GM19438 (cell line): ENCODE data around the gene PTPRG.
A peak's percentile ranks its signal among the peaks of the same experiment; 100 is the strongest.

ENCODE experiments used
- ATAC-seq: cut with Tn5 transposase; IDR thresholded peaks from one replicate; pipeline ENCODE4 v1.9.1; 2021; ENCODE audit warnings: low read depth; ENCODE audit not compliant: unreplicated experiment

PTPRG gene

GRCh38 chr3:62266668-62267283 lies 705.4 kb downstream of the PTPRG start:
- ATAC-seq = no peak

- no peak for ATAC-seq
Observed at GRCh38 chr3:62276658-62277180, 715.3 kb downstream of the PTPRG start.

DNA sequence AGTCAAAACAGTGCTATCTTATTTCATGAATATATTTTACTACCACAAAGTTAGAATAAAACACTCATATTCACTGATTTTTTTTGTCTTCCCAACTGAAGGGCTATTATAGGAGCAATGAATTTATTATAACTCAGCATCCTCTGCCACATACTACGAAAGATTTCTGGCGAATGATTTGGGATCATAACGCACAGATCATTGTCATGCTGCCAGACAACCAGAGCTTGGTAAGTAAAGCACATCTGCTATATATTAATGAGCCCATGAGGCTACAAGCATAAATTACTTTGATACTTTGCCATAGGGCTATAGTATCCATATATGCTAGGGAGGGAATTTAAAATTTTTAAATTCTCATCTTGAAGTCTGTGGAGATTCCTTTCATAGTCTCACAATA lies 716.1 kb downstream of the PTPRG start:
- ATAC-seq = no peak

- ATAC-seq = no peak
Observed at GRCh38 chr3:62277986-62278385, 716.6 kb downstream of the PTPRG start.

DNA sequence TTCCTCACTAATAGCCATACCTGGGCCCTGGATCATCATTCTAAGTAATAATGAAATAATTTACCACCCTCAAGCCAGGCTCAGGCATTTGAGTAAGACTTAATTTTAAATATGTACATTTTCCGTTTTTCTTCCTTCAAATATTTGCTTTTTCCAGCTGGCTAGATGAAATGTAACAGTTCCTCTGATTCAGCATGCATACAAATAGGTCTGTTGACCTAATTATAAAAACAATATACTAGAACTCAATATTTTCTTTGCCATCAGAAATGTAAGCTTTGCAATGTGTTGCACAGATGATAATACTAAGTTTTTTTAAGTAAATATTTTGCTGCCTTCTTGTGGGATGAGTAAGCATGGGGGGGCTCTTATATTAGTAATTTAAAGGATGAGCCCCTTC lies 720.4 kb downstream of the PTPRG start:
- ATAC-seq = no peak

DNA sequence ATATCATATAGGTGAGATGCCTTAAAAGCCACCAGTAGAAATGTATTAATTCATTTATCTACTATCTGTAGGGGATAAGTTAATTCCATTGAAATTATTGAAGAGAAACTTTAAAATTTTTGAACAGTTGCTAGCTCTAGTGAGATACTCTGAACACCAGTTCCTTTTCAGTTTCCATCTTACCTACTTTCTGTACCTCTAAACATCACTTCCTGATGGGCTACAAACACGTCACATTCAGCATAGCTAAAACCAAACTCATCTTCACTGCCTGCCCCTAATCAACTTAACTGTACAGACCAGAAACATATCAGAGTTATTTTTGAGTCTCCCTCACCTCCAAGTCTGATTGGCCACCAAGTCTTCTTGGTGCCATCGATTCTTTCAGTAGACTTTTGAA lies 723.1 kb downstream of the PTPRG start:
- peak; percentile 75 for ATAC-seq

DNA sequence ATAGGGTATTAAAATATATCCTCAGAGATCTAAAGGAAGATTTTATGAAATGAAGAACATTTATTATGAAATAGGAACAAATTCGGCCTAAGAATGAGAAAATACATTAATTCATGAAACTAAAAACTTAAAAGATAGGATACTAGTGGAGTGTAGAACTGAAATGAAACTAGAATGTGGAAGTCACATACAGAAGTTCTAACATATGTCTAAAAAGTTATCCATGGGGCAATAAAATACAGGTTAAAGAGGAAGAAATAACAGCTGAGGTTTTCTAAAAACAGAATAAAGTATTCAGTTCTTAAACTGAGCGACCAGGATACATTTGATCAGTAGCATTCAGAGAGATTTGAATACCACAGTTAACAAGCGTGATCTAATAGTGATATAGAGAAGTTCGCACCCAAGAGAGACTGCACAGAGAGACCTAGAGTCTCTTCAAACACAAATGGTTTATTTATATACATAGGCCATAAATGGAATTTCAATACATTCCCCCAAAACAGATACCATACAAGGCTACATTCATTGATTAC lies 726.1 kb downstream of the PTPRG start:
- ATAC-seq = no peak

GRCh38 chr3:62289922-62290321 lies 728.6 kb downstream of the PTPRG start:
- no peak for ATAC-seq

- ATAC-seq = no peak
Observed at GRCh38 chr3:62293051-62293780, 731.8 kb downstream of the PTPRG start.

DNA sequence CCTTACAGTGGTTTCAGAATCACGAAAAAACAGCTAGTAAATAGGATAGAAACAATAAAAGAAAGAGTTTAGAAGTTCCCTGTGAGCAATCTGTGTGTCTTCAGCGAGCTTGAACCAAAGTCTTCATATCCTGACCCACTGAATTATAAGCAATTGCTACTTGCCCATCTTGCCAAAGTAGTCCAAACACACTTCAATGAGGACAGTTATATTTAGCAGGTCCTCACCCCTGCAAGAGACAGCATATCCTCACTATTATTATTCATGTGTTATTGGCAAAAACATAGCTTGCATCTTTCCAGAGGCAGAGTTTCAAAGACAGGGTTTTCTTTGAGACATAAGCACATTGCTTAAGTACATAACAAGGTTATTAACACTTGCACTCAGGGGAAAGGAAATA lies 734.2 kb downstream of the PTPRG start:
- no peak for ATAC-seq

DNA sequence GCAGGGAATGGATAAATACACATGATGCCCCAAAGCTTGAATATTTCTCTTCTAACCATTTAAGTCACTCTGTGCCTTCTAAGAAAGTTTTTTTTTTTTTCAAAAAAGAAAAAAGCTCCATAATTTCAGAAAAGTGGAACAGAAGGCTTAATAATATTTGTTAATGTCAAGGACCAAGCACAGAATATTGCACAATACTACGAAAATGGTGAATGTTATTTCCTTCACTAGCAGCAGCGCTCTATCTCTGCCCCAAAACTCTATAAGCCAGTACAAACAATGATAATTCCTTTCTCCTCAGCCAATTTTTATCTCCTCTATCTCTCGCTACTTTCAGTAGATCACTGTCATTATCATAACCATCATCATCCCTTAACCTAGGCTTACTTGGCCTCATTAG lies 739.2 kb downstream of the PTPRG start:
- ATAC-seq = no peak

GRCh38 chr3:62312201-62312600 lies 750.8 kb downstream of the PTPRG start:
- no peak for ATAC-seq

DNA sequence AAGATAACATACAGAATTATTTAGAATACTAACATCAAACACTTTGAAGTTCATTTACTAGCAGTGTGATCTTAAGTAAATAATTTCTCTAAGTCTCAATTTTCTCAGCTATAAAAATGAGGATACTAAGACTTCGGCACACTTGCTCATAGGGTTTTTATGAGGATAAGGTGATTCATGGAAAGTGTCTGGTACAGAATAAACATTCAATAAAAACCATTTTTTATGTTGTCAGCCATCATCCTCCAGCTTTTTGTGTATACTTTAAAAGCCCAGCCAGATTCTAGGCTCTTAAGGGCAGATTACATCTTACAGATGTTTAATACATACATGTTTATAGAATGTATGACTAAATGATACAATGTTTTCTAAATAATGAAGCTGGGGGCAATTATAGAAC lies 755.2 kb downstream of the PTPRG start:
- ATAC-seq = no peak

DNA sequence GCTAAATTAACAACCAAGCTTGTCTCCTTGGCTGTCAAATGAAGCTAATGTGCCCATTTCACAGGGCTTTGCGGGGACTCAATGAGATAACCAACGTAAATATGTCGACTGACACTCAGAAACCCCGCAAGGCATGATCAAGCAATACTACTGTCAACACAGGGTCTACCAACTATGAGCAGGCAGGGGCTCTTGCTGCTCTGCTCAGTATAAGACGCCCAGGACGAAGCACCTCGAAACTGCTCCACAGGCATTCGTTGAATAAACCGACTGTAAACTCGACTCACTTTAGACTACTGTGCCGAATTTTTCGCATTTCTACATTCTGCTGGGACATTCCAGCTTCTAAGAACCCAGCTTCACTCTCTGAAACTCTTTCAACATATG lies 757.0 kb downstream of the PTPRG start:
- no peak for ATAC-seq

DNA sequence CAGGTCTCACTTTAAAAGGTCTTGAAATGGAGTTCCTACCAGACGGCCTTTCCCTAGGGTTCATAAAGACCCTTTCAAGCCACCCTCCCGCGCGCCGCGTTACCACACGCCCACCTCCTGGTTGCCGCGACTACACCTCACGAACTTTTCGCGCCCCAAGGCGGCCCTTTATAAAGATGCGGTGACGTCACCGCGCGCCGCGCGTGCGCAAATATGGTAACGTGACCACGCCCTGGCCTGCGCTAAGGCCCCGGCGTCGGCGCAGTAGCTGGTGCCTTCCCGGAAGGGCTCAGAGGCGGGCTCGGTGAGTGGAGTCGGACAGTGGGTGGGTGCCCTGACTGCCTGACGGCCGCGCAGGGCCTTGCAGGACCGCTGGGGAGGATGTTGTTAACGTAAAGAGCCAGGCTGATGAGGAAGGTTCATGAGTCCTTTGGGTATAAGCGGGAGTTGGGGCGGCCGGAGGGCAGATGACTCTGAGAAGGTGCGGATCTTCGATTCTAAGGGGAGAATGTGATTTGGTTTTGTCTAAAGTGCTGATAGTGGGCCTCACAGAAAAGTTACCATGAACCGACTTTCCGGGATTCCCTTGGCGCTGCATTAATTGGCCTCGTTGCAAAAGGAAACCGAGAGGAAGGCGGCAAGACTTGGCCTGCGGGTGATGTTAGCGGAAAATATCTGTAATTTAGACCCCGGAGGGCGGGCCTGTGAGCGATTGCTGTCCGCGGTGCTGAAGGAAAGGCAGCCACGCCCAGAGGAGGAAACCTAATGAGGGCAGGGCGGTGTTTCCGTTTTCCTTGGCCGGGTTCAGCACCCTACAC lies 757.6 kb downstream of the PTPRG start:
- ATAC-seq = peak; percentile 96

- no peak for ATAC-seq
Observed at GRCh38 chr3:62319570-62320243, 758.3 kb downstream of the PTPRG start.

GRCh38 chr3:62323241-62323640 lies 761.9 kb downstream of the PTPRG start:
- ATAC-seq = no peak

DNA sequence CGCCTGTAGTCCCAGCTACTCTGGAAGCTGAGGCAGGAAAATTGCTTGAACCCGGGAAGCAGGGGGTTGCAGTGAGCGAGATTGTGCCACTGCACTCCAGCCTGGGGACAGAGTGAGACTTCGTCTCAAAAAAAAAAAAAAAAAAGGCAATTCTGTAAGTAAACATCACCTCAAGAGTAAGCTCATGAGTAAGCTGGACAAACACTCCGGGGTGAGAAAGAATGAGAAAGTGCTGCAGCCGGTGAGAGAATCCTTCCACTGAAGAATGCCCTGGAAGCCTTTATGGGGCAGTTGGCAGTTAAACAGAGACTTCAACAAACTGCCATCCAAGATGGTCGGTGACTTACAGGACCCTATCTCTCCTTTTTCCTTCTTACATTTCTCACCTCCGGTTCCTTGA lies 764.5 kb downstream of the PTPRG start:
- ATAC-seq = no peak

- no peak for ATAC-seq
Observed at GRCh38 chr3:62329971-62330370, 768.6 kb downstream of the PTPRG start.

DNA sequence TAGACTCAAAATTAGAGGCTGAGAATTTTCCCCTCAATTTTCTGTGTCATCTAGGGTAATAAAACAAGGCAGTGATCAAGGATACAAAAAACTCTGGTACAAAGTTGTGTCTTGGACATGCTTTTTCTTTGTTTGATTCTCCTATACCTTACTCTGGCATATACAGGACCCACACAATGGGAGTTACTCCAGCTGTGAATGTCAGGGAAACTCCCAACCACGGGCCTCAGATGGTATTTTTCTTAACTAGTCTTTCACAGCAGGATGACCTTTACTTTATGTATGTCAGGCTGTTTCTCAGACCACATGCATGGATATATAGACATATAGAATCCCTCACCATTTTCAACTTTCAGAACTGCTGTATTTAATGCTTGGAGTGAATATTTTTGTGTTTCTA lies 770.6 kb downstream of the PTPRG start:
- ATAC-seq = no peak

- ATAC-seq = no peak
Observed at GRCh38 chr3:62332835-62333244, 771.5 kb downstream of the PTPRG start.
